Kasumi-1 (cell line): ENCODE results near the gene NBEA.

Source experiments
- DNase-seq, 2 experiments: peaks; one replicate each; lab custom pipeline; 2025; lab: John Stamatoyannopoulos, UW

NBEA gene

DNA sequence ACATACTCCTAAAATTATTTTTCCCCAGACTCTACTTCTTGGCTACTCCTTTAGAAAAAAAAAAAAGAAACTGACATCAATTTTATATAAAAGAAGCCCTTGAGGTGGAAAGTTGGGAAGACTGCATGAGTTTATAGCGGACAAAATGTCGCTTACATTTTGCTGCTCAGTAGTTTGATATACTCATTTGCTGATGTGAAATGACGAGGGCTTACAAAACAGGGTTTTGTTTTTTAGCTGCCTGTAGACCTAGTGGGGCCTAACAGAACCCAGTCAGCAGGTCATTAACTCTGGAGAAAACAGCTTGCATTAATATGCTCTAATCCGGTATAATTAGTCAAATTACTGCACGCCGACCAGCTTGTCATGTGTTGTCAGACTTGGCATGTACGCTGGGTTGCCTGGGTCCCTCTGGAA is 572.0 kb downstream of the NBEA start:
- no peak for DNase-seq

- no peak for DNase-seq
Measured at GRCh38 chr13:35514801-35515502, 572.9 kb downstream of the NBEA start.

DNA sequence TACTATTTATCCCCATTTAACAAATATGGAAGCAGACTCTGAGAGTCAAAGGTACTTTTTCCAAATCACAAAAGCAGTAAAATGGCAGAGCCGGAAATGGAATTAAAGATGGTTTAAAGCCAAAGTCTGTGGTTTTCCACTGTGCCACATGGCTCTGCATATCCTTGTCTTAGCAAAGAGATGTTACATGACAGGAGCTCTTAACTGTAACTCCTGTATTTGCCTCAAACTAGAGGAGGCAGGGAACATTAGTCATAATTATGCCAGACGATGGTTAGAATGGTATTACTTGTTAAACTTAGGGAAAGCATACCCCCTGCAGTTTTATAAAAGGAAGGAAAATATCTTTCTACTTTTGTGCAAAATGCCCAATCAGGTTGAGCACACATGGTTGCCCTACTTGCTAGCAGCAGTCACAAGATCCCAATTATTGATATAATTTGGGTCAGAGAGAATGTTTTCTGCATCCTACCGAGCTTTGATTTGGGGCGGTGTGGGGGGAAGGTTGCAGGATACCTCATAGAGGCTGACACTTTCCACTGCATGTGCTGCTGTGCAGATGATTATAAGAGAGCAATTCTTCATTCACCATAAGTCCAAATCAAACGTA is 576.4 kb downstream of the NBEA start:
- no peak for DNase-seq

DNA sequence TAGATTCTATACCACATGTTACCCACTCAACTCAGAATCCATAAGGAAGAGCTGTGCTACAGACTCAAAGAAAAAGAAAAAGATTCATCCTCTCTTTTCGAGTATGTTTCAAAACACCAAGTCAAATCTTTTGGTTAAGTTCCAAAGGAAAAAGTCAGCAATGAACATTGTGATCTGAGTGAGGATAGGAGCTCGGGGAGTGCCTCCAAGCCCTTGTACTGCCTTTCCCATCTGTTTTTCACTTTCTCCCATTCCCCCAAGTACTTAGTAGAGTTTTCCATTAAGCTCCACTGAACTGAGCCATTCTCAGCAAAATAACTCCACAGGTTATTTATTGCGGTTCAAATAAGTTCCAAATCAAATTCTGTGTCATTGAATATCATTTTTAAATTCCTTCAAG is 582.1 kb downstream of the NBEA start:
- DNase-seq, result no peak

- no peak for DNase-seq
Measured at GRCh38 chr13:35526577-35526976, 584.5 kb downstream of the NBEA start.

DNA sequence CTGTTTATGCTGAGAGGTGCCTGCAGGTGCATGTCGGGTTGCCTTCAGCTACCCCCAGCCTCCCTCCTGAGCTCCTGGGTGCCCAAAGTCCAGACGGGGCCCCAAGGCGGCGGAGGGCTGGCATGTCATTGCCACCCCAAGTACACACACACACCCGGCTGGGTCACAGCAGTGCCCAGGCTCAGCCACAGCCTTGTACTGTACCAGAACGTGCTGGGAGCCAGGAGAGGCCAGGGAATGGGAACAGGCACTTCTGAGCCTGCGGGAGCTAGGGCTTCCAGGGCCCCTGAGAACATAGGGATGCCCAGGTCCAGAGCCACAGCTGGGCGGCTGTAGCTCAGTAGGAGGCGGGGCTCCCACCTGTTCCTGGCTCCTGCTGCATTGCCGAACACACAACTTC is 585.4 kb downstream of the NBEA start:
- no peak for DNase-seq

GRCh38 chr13:35530147-35530546 is 588.1 kb downstream of the NBEA start:
- no peak for DNase-seq

- DNase-seq, result no peak
Measured at GRCh38 chr13:35530581-35530980, 588.5 kb downstream of the NBEA start.

DNA sequence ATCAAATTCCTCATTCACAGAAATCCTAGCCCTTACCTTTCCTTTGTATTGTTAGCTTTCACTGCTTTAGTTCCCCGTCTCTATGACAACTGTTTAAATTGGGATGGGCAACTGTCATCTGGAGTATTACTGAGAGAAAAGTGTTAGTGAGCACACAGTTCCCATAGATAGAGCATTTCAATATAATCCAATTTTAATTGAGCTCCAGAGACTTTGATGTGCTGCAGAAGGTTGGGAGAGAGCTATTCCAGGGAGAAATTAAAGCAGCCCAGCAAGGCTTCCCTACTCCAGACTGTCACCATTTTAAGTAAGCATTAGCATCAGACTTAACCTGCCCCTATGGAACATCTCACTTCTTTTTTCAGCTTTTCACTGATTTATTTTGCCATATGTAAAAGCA is 589.5 kb downstream of the NBEA start:
- DNase-seq, result no peak

DNA sequence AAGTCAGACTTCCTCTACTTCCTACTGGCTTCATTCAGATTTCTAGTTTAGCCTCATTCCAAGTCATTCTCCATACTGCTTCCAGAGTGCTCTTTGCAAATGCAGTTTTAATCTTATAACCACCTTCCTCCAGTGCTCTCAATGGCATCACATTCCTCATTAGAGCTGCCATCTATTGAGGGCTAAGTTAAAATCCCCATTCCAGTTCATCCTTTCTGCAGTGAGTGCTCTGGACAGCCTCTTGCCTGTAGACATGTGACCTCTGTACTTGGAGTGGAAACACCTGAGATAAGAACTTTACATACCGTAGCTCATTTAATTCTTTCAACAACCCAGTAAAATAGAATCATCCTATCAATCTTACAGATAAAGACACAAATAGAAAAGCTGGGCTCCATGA is 592.3 kb downstream of the NBEA start:
- no peak for DNase-seq

DNA sequence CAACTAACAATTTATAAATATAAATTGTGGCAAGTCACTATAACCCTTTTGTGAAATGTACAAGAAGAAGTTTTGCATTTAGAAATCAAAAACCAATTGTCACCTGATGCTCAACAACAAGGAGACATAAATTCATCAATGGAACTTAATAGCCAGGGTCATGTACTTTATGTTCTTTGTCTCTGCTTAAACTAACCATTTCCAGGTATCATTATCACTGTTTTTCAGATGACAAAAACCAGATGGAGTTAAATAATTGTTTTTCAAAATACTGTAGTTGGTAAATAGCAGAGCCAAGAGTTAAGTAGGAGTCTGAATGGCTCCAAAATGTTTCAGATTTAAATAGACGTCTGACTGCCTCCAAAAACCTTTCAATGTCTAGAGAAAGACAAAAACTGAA is 606.7 kb downstream of the NBEA start:
- DNase-seq, result no peak

DNA sequence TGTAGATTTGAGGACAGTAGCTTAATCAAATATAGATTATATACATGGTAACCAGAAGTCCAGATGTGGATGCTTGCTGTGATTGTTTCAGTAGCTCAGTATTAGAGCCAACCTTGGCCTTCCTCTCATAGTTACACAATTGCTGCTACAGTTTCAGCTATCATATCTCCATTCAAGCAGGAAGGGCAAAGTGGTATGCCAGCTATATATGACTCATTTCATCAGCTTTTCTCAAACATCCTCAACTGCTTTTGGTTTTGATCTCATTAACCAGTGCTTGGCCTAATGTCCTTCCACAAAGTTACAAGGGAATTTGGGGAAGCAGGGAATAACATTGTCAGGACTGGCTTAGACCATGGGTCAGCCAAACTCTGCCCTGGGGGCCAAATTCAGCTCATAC is 607.4 kb downstream of the NBEA start:
- DNase-seq, result peak; percentile 2 to 7

DNA sequence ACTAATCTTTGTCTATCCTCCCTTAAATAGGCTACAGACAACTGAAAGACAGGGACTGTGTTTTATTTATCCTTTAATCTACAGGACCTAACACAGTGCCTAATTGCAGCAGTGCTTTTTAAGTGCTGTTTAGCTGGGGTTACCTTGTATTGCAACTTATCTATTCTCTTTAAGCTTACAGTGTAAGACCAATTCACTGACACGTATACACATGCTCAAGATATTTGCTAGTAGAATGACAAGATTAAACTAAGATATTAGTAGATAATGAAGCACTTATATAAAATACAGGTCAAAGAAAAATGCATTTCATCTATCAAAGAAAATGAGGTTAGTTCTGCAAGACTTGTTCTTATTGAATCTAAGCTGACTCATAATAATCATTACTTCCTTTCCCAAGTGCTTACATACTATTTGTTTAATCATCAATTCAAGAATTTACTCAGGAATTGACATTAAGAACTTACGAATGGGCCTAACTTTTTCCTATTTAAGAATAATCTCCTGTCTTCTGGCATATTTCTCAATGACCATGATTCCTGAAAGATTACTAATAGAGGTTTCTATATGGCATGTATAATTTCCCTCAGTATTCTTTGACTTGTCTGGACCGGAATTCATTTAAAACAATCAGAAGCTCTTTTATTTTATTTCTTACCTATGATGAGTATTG is 610.2 kb downstream of the NBEA start:
- no peak for DNase-seq

- DNase-seq, result no peak
Measured at GRCh38 chr13:35554972-35555623, 613.0 kb downstream of the NBEA start.

DNA sequence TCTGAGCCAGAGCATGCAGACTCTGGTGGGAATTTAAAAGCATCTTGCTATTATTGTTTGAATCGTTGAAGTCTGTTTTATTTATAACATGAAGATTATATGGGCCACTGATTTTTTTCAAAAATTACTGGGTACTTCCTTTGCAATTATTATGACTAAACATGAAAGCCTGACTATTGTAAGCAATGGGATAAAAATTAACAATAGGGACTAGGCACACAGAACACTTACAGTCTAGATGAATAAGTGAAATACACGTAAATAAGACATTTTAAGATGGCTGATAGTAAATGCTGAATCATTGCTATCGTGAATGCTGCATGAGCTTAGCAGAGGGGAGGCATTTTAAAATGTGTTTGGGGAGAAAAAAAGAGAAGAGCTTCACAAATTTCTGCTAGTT is 615.4 kb downstream of the NBEA start:
- DNase-seq, result no peak

GRCh38 chr13:35561540-35561939 is 619.5 kb downstream of the NBEA start:
- DNase-seq, result no peak

GRCh38 chr13:35565273-35565672 is 623.2 kb downstream of the NBEA start:
- no peak for DNase-seq

DNA sequence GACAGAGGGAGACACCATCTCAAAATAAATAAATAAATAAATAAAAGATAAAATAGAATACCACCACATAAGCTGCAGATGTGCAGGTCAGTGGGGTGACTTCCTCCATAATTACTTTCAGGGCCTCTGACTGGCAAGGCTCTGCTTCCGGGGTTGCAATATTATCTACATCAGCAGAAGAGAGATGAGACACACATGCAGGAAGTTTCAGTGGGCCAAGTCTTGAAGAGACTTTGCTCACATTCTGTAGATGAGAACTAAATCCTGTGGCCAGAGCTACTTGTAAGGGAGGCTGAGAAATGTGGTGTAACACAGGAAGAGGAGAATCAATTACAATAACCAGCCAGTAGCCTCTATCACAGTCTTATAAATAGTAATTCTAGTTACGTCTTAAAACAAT is 624.3 kb downstream of the NBEA start:
- peak; percentile 67 to 80 for DNase-seq

DNA sequence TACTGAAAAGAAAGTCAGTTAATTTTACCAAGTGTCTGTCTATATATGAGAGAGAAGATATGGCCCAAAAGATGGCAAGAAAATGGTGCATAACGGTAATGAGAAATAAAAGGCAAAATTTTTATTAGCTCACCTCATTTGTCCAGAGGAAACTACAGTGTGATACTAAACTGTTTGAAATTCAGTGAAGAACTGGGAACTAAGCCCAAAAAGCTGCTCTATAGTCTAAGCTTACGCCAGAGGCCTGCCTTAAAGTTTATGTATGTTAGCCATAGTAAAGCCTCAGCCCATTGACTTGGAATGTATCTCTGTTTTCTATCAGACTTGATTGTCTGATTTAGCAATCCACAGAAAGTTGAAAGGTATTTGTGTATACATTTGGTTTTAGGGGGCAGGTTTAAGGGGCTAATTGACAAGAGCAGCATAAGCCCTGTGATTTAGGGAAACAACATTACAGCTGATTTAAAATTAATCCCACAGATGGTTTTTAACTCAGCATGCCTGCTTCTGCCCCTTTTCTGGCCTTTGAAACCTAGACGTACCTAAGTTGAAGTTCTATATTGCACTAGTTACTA is 625.4 kb downstream of the NBEA start:
- DNase-seq, result no peak

DNA sequence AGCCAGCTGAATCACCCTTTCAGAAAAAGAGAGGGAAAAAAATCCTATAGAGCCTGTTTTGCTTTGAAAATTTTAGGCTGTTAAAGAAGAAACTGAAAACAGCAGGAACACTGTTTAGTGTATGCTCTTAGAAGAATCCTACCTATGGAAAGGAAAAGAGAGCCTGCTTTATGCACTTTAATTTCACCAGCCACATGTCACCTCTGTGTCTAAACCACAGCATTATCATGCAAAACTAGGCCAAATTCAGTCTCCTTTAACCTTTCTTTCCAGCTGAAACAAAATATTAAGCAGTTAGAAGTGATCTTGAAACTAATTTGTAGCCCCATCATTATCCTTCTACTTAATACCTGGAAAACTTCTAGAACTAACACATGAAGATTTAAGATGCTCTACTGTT is 631.6 kb downstream of the NBEA start:
- no peak for DNase-seq

- DNase-seq, result no peak
Measured at GRCh38 chr13:35592457-35592856, 650.4 kb downstream of the NBEA start.

- no peak for DNase-seq
Measured at GRCh38 chr13:35593651-35594050, 651.6 kb downstream of the NBEA start.

DNA sequence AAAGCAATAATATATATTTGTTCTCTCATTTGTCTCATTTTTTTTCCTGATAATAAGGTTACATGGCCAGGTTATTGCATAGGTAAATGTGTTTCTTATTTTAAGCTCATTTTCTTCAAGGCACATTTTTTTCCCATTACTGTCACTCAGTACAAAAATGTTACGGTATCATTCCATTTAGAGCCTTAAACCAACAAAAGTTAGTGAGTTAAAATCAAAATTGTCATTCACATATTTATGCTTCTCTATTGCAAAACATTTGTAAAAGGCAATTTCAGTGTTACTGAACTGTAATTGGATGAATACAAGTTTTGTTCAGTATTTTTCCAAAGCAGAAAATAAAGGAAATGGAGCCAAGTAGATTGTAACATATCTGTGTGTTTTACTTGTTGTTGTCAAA is 652.0 kb downstream of the NBEA start:
- DNase-seq, result no peak
